Natural killer cell (primary cell): ENCODE measurements around the gene ANK3. TPM values are rescaled to one million over a fixed set of nuclear protein-coding genes. Genes with fewer than 3 reads are reported as not detected.

Experiments
- ATAC-seq, 3 donors: fragments of 150-1000 bp in 2 of 3; fragments of 200-7000 bp in 1 of 3; cut with Tn5 transposase; 1 replicate in 1 of 3; 2 replicates in 2 of 3; pipeline ENCODE4 v1.10.0; 2021; ENCODE audit warnings: mild to moderate bottlenecking in 2 of 3, moderate library complexity in 2 of 3
- DNase-seq, 2 donors: peaks; one replicate each; pipeline versions ENCODE4 v3.0.0 to v3.0.0-alpha.2; 2013 to 2021; ENCODE audit warnings: mixed read lengths in 1 of 2
- H3K27ac ChIP-seq: one replicate; pipeline ENCODE4 v1.5.1; 2013; ENCODE audit warnings: mild to moderate bottlenecking, low read length
- H3K27me3 ChIP-seq: one replicate; pipeline ENCODE4 v1.6.1; 2013; ENCODE audit warnings: low read length; ENCODE audit not compliant: control insufficient read depth, insufficient read depth
- H3K36me3 ChIP-seq: one replicate; pipeline ENCODE4 v1.6.1; 2013; ENCODE audit warnings: low read length; ENCODE audit not compliant: control insufficient read depth, insufficient read depth
- H3K4me1 ChIP-seq: one replicate; pipeline ENCODE4 v1.6.1; 2013; ENCODE audit warnings: low read length; ENCODE audit not compliant: control insufficient read depth, insufficient read depth
- H3K4me3 ChIP-seq: one replicate; pipeline ENCODE4 v1.5.1; 2013; ENCODE audit warnings: low read length
- H3K9me3 ChIP-seq: one replicate; pipeline ENCODE4 v1.6.1; 2013; ENCODE audit warnings: low read length; ENCODE audit not compliant: control insufficient read depth, insufficient read depth
- H3K27ac Mint-ChIP-seq, 2 donors: one replicate each; pipeline ENCODE4 v1.8.0; 2022; ENCODE audit warnings: mild to moderate bottlenecking in 2 of 2, mixed read lengths in 2 of 2, moderate library complexity in 1 of 2
- H3K27me3 Mint-ChIP-seq, 2 donors: one replicate each; pipeline ENCODE4 v1.8.0; 2022; ENCODE audit warnings: low read depth in 2 of 2, mixed read lengths in 2 of 2
- H3K36me3 Mint-ChIP-seq: one replicate; pipeline ENCODE4 v1.8.0; 2022; ENCODE audit warnings: mixed read lengths
- H3K4me1 Mint-ChIP-seq, 2 donors: one replicate each; pipeline ENCODE4 v1.8.0; 2022; ENCODE audit warnings: mixed read lengths in 2 of 2
- H3K4me3 Mint-ChIP-seq: one replicate; pipeline ENCODE4 v1.8.0; 2022; ENCODE audit warnings: mild to moderate bottlenecking, moderate library complexity, mixed read lengths
- H3K9me3 Mint-ChIP-seq, 2 donors: one replicate each; pipeline ENCODE4 v1.8.0; 2022; ENCODE audit warnings: mixed read lengths in 2 of 2
- CTCF ChIP-seq: fragments of 200-600 bp; IDR thresholded peaks from one replicate; pipeline ENCODE4 v1.8.0; 2022; ENCODE audit warnings: antibody characterized with exemption
- WGBS: methylation state at CpG from one replicate; pipeline ENCODE4 v1.1.7; 2013; ENCODE audit warnings: missing lambda C conversion rate; ENCODE audit not compliant: insufficient coverage; 5-methylcytosine and 5-hydroxymethylcytosine counted together
- intact Hi-C: fragments of 100-400 bp; cut with micrococcal nuclease; formaldehyde crosslinking; loops from one replicate; pipeline ENCODE4 v1.14.2; 2022
- total RNA-seq, 4 donors: library from RNA; stranded (reverse); fragments of 120-200 nt in 1 of 4; gene quantifications; one replicate each; pipeline versions ENCODE4 v1.2.3 to v1.2.4, GENCODE V29; 2013 to 2022

Gene ANK3
- total RNA-seq, 3 donors from 2014 or later (not counting 1 experiment from before 2014, with no cell fraction given): 4.4 to 12.9 (median 11.4) TPM

- H3K27me3 Mint-ChIP-seq: no peaks in the 10 kb centered on the region
- no peaks in the 10 kb centered on the region for H3K9me3 ChIP-seq
- no peaks in the 10 kb centered on the region for H3K4me1 ChIP-seq
- no peaks in the 10 kb centered on the region for H3K9me3 Mint-ChIP-seq
- no peak for TF ChIP-seq CTCF
- ATAC-seq (no peak), DNase-seq (no peak)
- no peak overlapping the region for H3K27ac Mint-ChIP-seq
- intact Hi-C loops: no loop called here
- no peaks in the 10 kb centered on the region for H3K36me3 ChIP-seq
- H3K4me3 Mint-ChIP-seq: no peak overlapping the region
- no peak overlapping the region for H3K4me3 ChIP-seq
- H3K36me3 Mint-ChIP-seq: no peaks in the 10 kb centered on the region
- no peaks in the 10 kb centered on the region for H3K4me1 Mint-ChIP-seq
- no CpG with 5 or more reads among the region's 1 CpG for WGBS
- no peaks in the 10 kb centered on the region for H3K27me3 ChIP-seq
- no peak overlapping the region for H3K27ac ChIP-seq
Measured at GRCh38 chr10:60270426-60270825, 119.2 kb downstream of the ANK3 start.

DNA sequence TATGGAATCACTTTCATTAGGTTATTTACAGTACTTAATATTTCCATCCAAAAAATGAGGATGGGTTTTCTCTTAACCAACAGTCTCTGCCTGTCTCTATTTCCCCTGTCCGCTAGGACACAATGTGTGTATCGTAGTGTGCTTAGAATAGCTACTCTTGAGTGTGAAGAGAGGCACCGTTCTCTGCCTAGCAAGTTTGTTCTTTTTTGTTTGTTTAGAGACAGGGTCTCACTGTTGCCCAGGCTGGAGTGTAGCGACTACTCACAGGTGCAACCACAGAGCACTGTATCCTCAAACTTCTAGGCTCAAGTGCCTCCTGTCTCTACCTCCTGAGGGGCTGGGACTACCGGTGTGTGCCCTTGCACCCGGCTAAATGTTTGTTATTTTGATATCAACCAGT lies 121.9 kb downstream of the ANK3 start:
- Histone ChIP-seq H3K4me1 (no peaks in the 10 kb centered on the region), H3K27ac (no peak overlapping the region), H3K4me3 (no peak overlapping the region), H3K27me3 (no peaks in the 10 kb centered on the region), H3K36me3 (no peaks in the 10 kb centered on the region), H3K9me3 (no peaks in the 10 kb centered on the region)
- H3K4me1 Mint-ChIP-seq: no peaks in the 10 kb centered on the region
- H3K27ac Mint-ChIP-seq: no peak overlapping the region
- ATAC-seq: peak in 1 of 3 donors; percentile 37
- 83% methylated on average over 5 of the region's 6 CpGs for WGBS
- H3K36me3 Mint-ChIP-seq: no peaks in the 10 kb centered on the region
- no peak for TF ChIP-seq CTCF
- no peak for DNase-seq
- intact Hi-C loops: no loop called here
- no peaks in the 10 kb centered on the region for H3K9me3 Mint-ChIP-seq
- H3K4me3 Mint-ChIP-seq: no peak overlapping the region
- no peaks in the 10 kb centered on the region for H3K27me3 Mint-ChIP-seq

DNA sequence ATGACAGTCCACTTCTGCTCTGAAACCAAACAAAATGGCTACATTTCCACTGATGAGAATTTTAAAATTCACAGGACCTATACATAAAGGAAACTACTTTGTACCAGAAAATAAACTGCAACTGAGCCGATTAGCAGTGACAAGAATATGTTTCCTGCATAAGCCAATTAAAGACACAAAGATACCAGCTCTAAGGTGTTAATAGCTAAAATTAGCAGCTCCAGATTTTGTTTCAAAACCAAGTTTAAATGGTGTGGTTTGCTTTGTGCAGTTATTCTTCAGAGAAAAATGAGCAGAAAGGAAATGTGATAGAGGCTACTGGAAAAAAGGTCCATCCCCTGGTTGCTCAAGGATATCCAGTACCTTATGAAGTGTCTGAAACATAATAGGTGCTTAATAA lies 123.2 kb downstream of the ANK3 start:
- DNase-seq: no peak
- Histone ChIP-seq H3K27me3 (no peaks in the 10 kb centered on the region), H3K27ac (no peak overlapping the region), H3K36me3 (no peaks in the 10 kb centered on the region), H3K9me3 (no peaks in the 10 kb centered on the region), H3K4me3 (no peak overlapping the region), H3K4me1 (no peaks in the 10 kb centered on the region)
- no peaks in the 10 kb centered on the region for H3K27me3 Mint-ChIP-seq
- H3K4me3 Mint-ChIP-seq: no peak overlapping the region
- H3K9me3 Mint-ChIP-seq: no peaks in the 10 kb centered on the region
- ATAC-seq: no peak
- intact Hi-C loops: no loop called here
- 0% methylated on average over 1 of the region's 1 CpG for WGBS
- H3K4me1 Mint-ChIP-seq: no peaks in the 10 kb centered on the region
- H3K27ac Mint-ChIP-seq: no peak overlapping the region
- TF ChIP-seq CTCF: no peak
- no peaks in the 10 kb centered on the region for H3K36me3 Mint-ChIP-seq

DNA sequence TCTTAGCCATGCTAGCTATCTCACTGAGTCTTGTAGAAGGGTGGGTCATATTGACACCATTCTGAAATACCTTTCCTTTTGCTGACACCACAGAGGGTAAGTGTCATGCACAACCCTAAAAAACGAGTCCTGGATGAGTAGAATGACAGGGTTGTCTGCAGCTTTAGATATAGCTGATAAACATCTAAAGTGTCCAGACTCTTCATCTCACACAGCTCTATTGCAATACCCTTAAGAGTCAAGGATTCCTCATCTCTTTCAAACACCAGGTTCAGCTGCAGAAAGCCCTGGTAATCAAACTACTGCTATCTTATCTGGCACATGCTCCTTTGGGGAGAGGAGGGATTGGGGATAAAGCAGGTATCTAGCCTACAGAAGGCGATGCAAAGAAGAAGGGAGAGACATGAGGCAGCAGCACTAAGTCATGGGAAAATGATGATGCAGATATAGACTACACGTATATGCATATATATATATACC lies 127.0 kb downstream of the ANK3 start:
- no peak for ATAC-seq
- H3K36me3 ChIP-seq: no peaks in the 10 kb centered on the region
- no peaks in the 10 kb centered on the region for H3K36me3 Mint-ChIP-seq
- no peaks in the 10 kb centered on the region for H3K27me3 ChIP-seq
- H3K9me3 ChIP-seq: no peaks in the 10 kb centered on the region
- no peak overlapping the region for H3K4me3 ChIP-seq
- no peaks in the 10 kb centered on the region for H3K4me1 ChIP-seq
- no peak overlapping the region for H3K4me3 Mint-ChIP-seq
- DNase-seq: no peak
- H3K9me3 Mint-ChIP-seq: no peaks in the 10 kb centered on the region
- no peak overlapping the region for H3K27ac ChIP-seq
- H3K4me1 Mint-ChIP-seq: no peaks in the 10 kb centered on the region
- no peak for TF ChIP-seq CTCF
- intact Hi-C loops: no loop called here
- H3K27me3 Mint-ChIP-seq: no peaks in the 10 kb centered on the region
- WGBS: 33% methylated on average over 1 of the region's 3 CpGs
- no peak overlapping the region for H3K27ac Mint-ChIP-seq
